KOPT-K1 (cell line): Measurements from ENCODE around the gene FGF10.

Source experiments
- H3K27ac ChIP-seq: fragments of 200-600 bp; sonication (generic); 2 replicates; pipeline ENCODE4 v1.5.1; 2016; ENCODE audit warnings: antibody characterized with exemption, mild to moderate bottlenecking, low read depth, low read length; ENCODE audit not compliant: poor library complexity, severe bottlenecking
- H3K36me3 ChIP-seq: fragments of 200-600 bp; sonication (generic); 2 replicates; pipeline ENCODE4 v1.5.1; 2017; ENCODE audit warnings: antibody characterized with exemption, mild to moderate bottlenecking, low read length, moderate library complexity; ENCODE audit not compliant: insufficient read depth
- H3K9me3 ChIP-seq: fragments of 200-600 bp; sonication (generic); 2 replicates; pipeline ENCODE4 v1.5.1; 2017; ENCODE audit warnings: antibody characterized with exemption, low read length, mild to moderate bottlenecking; ENCODE audit not compliant: insufficient read depth, poor library complexity, severe bottlenecking

Gene FGF10

DNA sequence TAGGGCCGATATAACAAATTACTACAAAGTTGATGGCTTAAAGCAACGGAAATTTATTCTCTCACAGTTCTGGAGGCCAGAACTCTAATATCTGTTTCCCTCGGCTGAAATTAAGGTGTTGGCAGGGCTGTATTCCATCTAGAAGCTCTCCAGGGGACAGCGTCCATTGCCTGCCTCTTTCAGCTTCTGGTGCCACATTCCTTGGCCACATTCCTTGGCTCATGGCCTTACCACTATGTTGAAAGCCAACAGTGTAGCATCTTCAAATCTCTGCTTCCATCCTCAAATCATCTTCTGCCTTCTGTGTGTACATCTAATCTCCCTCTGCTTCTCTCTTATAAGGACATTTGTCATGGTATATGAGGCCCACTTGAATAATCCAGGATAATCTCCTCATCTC is 17.2 kb downstream of the FGF10 start:
- Histone ChIP-seq H3K9me3 (no peaks in the 10 kb centered on the region), H3K36me3 (no peaks in the 10 kb centered on the region), H3K27ac (no peak overlapping the region)

DNA sequence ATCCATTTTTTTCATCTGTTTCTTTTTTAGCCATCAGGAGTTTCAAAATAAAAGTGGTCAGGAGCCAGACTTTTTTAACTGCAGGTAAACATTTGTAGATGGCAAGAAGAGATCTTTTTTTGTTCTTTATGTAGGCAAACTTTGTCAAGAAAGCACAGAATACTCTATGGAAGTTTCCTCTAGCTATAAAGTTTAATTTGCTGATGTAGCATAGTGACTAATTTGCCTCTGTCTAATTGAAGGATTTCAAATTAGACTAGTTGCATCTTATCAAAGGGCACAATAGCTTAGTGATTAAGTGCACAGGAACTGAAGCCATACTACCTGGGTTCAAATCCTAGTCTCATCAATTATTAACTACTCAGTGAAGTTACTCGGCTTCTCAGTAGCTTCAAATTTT is 22.0 kb downstream of the FGF10 start:
- H3K9me3 ChIP-seq: no peaks in the 10 kb centered on the region
- no peak overlapping the region for H3K27ac ChIP-seq

DNA sequence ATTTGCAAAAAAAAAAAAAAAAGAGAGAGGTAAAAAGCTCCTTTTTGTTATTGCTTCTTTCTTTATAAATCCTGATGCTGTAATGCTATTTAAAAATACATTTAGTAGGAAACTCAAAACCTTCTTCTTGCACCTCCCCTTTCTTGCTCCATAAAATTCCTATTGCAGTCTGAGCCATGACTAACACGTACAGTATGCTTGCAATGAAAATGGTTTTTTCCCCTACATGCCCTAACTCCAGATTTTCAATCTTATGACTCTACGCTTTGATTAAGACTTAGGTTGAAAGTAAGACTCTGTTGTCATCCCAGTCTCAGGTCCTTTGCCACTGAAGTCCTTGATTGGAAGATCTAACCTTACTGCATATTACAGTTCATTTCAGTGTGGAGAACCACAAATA is 23.9 kb downstream of the FGF10 start:
- H3K27ac ChIP-seq: no peak overlapping the region
- no peaks in the 10 kb centered on the region for H3K9me3 ChIP-seq

More for the DNA sequence above, 22.0 kb downstream of the FGF10 start:
- no peaks in the 10 kb centered on the region for H3K36me3 ChIP-seq

DNA sequence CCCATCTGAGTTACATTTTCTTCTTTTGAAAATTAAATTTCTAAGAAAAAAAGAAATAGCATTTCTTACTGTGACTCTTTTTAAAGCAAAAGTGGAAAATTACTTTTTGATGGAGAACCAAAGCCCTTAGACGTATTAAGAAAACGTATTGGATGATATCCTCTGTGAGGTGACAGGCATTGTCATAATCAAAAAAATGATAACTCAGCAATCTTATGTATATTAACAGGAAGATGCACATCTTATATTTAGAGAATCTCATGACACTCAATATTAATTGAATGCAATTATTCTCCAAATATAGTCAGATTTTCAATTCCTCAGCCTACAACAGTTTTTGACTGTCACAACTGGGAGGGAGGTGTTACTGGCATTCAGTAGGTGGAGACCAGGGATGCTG is 25.1 kb downstream of the FGF10 start:
- Histone ChIP-seq H3K9me3 (no peaks in the 10 kb centered on the region), H3K36me3 (no peaks in the 10 kb centered on the region), H3K27ac (no peak overlapping the region)

More for the DNA sequence above, 23.9 kb downstream of the FGF10 start:
- H3K36me3 ChIP-seq: no peaks in the 10 kb centered on the region

DNA sequence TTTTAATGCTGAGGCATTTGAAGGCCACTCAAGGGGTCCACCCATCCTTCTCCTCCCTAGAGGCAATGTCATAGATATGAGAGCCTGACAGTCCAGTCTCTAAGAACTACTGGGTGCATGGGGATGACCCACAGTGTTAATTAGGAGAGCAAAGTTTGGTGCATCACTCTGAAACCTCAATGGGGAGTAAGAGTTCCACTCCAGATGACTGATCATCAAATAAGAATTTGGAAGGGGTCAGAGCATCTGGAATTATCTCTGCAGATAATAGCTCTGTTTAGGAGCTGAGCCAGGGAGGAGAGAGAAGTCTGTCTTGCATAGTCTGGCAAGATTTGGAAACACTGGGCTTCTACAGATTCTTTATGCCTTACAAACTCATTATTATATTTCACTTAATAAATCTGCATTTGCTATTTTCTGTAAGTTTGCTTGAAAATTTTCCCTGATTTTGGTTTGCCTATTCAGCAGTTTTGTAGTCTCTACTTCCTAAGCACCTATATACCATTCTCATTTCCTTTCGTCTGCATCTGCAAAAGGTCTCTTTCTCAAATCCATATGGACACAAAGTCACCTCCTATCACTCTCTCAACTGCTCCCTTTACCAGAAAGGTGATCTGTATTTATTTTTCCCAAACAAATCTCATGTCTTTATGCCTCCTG is 27.7 kb downstream of the FGF10 start:
- H3K27ac ChIP-seq: no peak overlapping the region
- H3K9me3 ChIP-seq: no peaks in the 10 kb centered on the region
- no peaks in the 10 kb centered on the region for H3K36me3 ChIP-seq

DNA sequence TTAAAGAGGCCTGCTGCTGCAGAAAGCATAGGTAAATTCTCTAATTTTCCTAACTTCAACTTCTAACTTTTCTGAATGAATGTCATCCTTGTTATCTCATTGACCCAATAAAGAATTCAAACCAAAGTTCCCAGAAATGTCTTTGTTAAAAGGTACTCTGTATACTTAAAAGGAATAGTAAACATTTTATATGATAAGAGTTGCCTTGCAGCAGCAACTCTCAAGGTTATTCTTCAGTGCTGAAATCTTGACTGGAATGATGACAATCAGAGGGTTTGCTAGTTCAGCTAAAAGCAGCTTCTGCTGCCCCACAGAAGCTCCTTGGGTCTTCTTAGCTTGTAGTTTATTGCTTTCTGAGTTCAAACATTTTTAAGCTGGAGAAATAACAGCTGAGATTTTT is 28.3 kb downstream of the FGF10 start:
- no peaks in the 10 kb centered on the region for H3K9me3 ChIP-seq
- no peak overlapping the region for H3K27ac ChIP-seq
- H3K36me3 ChIP-seq: no peaks in the 10 kb centered on the region

DNA sequence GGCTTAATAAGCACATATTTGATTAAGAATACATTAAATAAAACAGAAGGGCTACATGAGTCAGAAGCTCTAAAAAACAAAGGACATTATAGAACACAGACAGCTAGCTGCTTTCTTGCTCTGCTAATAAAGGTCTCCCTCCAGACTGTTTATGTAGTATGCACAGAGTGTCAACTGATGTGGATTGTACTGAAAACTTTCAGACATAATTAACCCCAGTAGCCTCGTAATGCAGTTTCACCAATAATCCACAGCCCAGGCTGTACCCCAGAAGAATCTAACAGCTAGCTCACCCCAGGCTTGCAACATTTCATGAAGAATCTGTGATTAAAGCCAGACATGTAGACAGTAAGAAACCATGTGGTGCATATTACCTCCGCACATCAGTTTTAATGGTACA is 30.8 kb downstream of the FGF10 start:
- Histone ChIP-seq H3K36me3 (no peaks in the 10 kb centered on the region), H3K9me3 (no peaks in the 10 kb centered on the region), H3K27ac (no peak overlapping the region)

DNA sequence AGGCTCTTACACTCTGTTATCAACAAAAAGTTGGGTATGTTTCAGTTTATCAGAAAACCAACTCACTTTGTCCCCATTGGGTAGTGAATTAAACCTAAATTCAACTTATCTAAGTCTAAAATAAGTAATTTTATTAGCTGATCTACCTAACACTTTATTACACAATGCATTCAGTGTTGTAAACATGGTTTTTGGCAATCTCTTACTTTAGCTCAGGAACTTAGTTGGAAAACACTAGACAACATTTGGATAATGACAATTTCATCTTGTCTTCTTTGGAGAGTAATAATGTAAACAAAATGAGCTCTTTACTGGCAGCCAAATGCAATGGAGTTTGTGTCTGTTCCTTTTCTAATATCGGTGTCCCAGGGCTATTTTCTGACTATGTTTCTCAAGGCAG is 33.0 kb downstream of the FGF10 start:
- H3K9me3 ChIP-seq: no peaks in the 10 kb centered on the region
- no peak overlapping the region for H3K27ac ChIP-seq
- H3K36me3 ChIP-seq: no peaks in the 10 kb centered on the region

DNA sequence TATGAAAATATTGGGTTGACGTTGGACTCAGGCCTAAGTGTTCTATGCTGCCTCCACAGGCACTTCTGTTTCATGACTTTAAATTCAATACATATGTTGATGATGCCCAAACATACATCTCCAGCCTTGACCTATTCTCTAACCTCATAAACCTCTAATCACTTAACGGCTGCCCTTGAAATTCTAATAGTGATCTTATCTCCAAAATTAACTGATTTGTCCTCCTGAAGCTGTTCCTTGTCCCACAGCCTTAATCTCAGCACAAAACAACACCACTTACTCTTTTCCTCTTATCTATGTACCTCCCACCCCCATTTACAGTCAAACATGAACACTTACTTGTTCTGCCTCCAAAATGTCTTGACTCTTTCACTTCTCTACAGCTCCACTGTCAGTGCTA is 43.3 kb downstream of the FGF10 start:
- H3K36me3 ChIP-seq: no peaks in the 10 kb centered on the region
- no peaks in the 10 kb centered on the region for H3K9me3 ChIP-seq
- H3K27ac ChIP-seq: no peak overlapping the region

DNA sequence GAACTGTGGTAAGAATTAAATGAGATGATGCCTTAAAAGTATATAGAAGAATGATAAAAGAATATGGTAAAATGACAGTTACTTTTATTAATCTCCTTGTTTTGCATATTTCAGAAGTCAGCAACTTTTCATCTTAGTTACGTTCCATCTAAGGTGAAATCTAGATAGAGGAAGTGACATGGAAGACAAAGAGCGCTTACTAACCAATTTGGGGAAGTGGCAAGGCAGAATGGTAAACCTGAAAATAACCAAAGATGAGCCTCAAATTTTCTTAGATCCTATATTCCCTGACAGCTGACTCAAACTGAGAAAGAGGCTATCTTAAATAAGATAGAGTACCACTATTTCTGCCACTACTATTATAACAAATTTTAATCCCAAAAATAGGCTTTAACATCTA is 52.5 kb downstream of the FGF10 start:
- Histone ChIP-seq H3K27ac (no peak overlapping the region), H3K9me3 (no peaks in the 10 kb centered on the region), H3K36me3 (no peaks in the 10 kb centered on the region)

DNA sequence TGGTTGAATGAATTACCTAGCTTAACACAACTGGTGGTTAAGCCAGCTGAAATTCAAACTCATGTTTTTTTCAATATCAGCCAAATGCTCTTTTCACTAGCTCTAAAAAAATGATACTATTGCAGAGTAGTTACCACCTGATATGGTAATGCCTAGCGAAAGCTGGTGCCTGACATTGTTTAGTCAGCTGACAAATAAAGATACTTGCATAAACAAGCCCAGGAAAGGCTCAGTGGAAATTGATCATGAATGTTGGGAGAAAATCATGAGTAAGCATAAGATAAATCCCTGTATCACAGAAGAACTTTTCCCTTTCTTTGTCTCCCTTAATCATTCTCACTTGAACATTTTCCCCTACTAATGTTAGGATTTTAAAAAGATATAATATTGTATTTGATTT is 54.6 kb downstream of the FGF10 start:
- Histone ChIP-seq H3K36me3 (no peaks in the 10 kb centered on the region), H3K27ac (no peak overlapping the region), H3K9me3 (no peaks in the 10 kb centered on the region)

DNA sequence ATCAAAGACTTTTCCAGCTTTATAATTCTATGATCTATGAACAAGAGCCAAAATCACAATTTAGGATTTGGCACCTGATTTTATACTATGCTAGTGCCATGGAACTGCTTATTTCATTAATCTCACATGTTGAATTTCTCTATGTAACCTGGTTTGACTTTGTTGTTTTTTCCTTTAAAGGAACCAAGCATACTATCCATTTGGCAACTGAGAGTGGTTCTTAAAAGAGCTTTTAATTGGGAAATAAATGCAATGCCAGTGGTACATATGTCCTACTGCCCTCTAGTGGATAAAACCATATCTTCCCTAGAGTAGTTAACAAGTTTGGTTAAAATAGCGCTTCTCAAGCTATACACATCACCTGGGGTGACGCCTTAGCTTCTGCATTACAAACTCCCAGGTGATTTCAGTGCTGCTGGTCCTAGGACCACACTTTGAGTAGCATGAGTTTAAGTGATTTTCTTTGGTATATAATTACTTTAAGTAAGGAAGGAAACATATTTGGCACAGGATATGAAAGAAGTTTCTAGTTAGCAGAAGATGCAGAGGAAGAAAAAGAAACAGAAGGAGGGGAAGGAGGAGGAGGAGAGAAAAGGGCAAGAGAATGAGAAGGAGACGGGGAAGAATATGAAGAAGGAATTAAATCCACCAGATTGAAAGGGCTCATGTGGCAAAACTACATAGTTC is 56.8 kb downstream of the FGF10 start:
- H3K27ac ChIP-seq: no peak overlapping the region

DNA sequence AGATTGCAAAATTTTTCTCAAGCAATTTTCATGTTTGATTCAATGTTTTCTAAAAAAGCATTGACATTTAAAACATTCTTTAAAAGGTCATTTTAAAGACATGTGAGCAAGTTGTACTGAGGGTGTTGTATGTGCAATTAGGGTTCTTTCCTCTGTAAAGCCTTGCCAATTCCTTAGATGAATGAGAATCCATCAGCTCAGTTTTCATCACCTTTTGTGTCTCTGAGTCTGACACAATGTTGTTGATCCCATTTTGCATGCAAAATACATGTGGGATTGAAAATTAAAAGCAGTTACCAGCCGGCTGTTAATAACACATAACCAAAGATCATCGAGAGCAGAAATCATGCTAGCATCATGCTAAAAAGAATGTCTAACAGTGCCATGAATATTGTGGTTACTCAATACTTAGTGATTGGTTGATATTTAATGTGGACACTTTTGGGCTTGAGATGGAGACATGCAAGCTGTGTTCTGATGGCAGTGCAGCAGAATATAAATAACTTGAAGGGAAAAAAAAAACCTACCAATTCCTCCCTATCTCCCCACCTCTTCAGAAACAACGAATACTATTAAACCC is 57.7 kb downstream of the FGF10 start:
- Histone ChIP-seq H3K27ac (no peak overlapping the region), H3K9me3 (no peaks in the 10 kb centered on the region), H3K36me3 (no peaks in the 10 kb centered on the region)

More for the DNA sequence above, 56.8 kb downstream of the FGF10 start:
- Histone ChIP-seq H3K9me3 (no peaks in the 10 kb centered on the region), H3K36me3 (no peaks in the 10 kb centered on the region)

DNA sequence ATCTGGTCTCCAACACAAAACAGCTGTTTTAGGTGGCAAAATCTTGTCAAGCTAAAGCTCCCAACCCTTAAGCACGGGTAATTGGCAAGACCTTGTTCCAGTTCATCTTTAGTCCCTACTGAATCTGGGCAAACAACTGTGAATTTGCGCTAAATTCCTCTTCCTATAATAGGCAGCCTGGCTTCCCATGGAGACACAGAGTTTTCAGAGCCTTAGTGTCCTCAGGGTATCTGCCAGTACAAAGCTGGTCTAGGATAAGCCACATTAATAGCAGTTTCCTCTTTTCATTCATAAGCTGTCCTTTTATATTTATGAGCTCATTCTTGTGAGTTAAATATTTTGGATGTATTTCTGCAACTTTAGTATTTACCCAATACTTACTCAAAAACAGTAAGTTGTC is 59.5 kb downstream of the FGF10 start:
- H3K36me3 ChIP-seq: no peaks in the 10 kb centered on the region
- no peaks in the 10 kb centered on the region for H3K9me3 ChIP-seq
- no peak overlapping the region for H3K27ac ChIP-seq

DNA sequence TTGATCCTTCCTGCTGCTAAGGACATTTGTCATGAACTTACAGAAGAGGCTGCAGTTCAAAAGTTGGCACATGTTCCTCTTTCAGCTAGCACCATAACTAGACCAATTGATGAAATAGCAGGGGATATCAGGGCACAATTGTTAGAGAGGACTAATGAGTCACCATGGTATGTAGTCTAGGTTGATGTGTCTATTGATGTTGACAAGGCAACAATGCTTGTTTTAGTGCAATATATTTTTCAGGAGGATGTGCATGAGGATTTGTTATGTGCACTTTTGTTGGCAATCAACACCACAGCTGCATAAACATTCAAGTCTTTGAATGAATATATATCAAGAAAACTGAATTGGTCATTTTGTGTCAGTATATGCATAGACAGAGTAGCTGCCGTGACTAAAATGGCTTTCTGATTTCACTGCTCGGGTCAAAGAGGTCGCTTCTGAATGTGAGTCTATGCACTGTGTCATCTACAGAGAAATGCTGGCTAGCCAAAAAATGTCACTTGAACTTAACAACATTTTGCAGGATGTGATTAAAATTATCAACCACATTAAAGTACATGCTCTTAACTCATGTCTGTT is 68.0 kb downstream of the FGF10 start:
- H3K9me3 ChIP-seq: no peaks in the 10 kb centered on the region
- no peak overlapping the region for H3K27ac ChIP-seq
- no peaks in the 10 kb centered on the region for H3K36me3 ChIP-seq
